Right atrium auricular region (tissue), 2 donors: ENCODE data around the gene SCRN2. TPM values are rescaled to one million over a fixed set of nuclear protein-coding genes. Genes with fewer than 3 reads are reported as not detected.

Experiments used
- DNase-seq: peaks from one replicate; pipeline ENCODE4 v3.0.0-alpha.2; 2019; ENCODE audit warnings: low spot score
- H3K27ac ChIP-seq, 2 donors: fragments of 200-600 bp; sonication (generic); 1 replicate in 1 of 2; 2 replicates in 1 of 2; pipeline ENCODE4 v1.5.1; 2016 to 2019
- H3K27me3 ChIP-seq, 2 donors: fragments of 200-600 bp; sonication (generic); one replicate each; pipeline versions ENCODE4 v1.5.1 to v1.6.0; 2017 to 2019
- H3K36me3 ChIP-seq: fragments of 200-600 bp; sonication (generic); one replicate; pipeline ENCODE4 v1.5.1; 2016
- H3K4me1 ChIP-seq, 2 donors: fragments of 200-600 bp; sonication (generic); one replicate each; pipeline versions ENCODE4 v1.5.1 to v1.6.0; 2017 to 2019
- H3K4me3 ChIP-seq, 2 donors: fragments of 200-600 bp; sonication (generic); 1 replicate in 1 of 2; 2 replicates in 1 of 2; pipeline ENCODE4 v1.5.1; 2017 to 2019; ENCODE audit warnings: mild to moderate bottlenecking in 1 of 2, moderate library complexity in 1 of 2
- H3K9me3 ChIP-seq, 2 donors: fragments of 200-600 bp; sonication (generic); one replicate each; pipeline ENCODE4 v1.5.1; 2019
- CTCF ChIP-seq, 2 donors: fragments of 200-600 bp; sonication (generic); IDR thresholded peaks; one replicate each; pipeline ENCODE4 v1.5.1; 2019; ENCODE audit warnings: antibody characterized with exemption in 2 of 2
- total RNA-seq, 2 donors: library from RNA; depleted of rRNA; stranded (reverse); fragments of >200 nt; gene quantifications; one replicate each; pipeline ENCODE4 v1.1.0, GENCODE V29; 2016

The SCRN2 gene
- total RNA-seq, 2 donors from 2014 or later, result 28.5 to 37.1 TPM

- H3K4me1 ChIP-seq, result peaks cover 0 to 36% of the 10 kb centered on the region in 2 donors
- no peaks in the 10 kb centered on the region for H3K9me3 ChIP-seq
- no peak for TF ChIP-seq CTCF (IDR thresholded peaks at IDR 0.05)
- peaks cover 34 to 35% of the 10 kb centered on the region in 2 donors for H3K27me3 ChIP-seq
- H3K27ac ChIP-seq, result no peak overlapping the region
- DNase-seq, result no peak
- H3K4me3 ChIP-seq, result no peak overlapping the region
- H3K36me3 ChIP-seq, result no peaks in the 10 kb centered on the region
Observed at GRCh38 chr17:47851764-47852112, 10.7 kb upstream of the SCRN2 start.

GRCh38 chr17:47850692-47851573 lies 9.9 kb upstream of the SCRN2 start, which contains the start of gene SP6:
SP6 (minus strand) TSS chr17:47851163; CDS start chr17:47848429, 2,734 bp downstream.
- H3K9me3 ChIP-seq, result no peaks in the 10 kb centered on the region
- no peaks in the 10 kb centered on the region for H3K36me3 ChIP-seq
- DNase-seq, result no peak
- TF ChIP-seq CTCF (IDR thresholded peaks at IDR 0.05), result peak in 1 of 2 donors; percentile 53
- peaks cover 0 to 35% of the 10 kb centered on the region in 2 donors for H3K4me1 ChIP-seq
- no peak within 1 kb of the TSS for H3K27ac ChIP-seq
- peak within 1 kb of the TSS; percentile 19 to 45 for H3K4me3 ChIP-seq
- H3K27me3 ChIP-seq, result peaks cover 34 to 38% of the 10 kb centered on the region in 2 donors

- no peak for TF ChIP-seq CTCF (IDR thresholded peaks at IDR 0.05)
- Histone ChIP-seq H3K27ac (no peak overlapping the region), H3K36me3 (no peaks in the 10 kb centered on the region), H3K4me3 (peak overlapping the region; percentile 19 to 45), H3K9me3 (no peaks in the 10 kb centered on the region), H3K27me3 (peaks cover 34 to 36% of the 10 kb centered on the region in 2 donors), H3K4me1 (peaks cover 0 to 30% of the 10 kb centered on the region in 2 donors)
- DNase-seq, result no peak
Observed at GRCh38 chr17:47850373-47850691, 9.3 kb upstream of the SCRN2 start.

GRCh38 chr17:47848198-47848513 lies 7.1 kb upstream of the SCRN2 start:
- no peak for DNase-seq
- Histone ChIP-seq H3K4me3 (no peak overlapping the region), H3K27ac (no peak overlapping the region), H3K36me3 (no peaks in the 10 kb centered on the region), H3K4me1 (peaks cover 0 to 30% of the 10 kb centered on the region in 2 donors), H3K27me3 (peaks cover 23 to 28% of the 10 kb centered on the region in 2 donors), H3K9me3 (no peaks in the 10 kb centered on the region)
- no peak for TF ChIP-seq CTCF (IDR thresholded peaks at IDR 0.05)

GRCh38 chr17:47847341-47848197 lies 6.5 kb upstream of the SCRN2 start:
- no peak for DNase-seq

More at GRCh38 chr17:47847341-47848197, 6.5 kb upstream of the SCRN2 start:
- Histone ChIP-seq H3K4me3 (no peak overlapping the region), H3K36me3 (no peaks in the 10 kb centered on the region), H3K27ac (no peak overlapping the region), H3K27me3 (peaks cover 18 to 24% of the 10 kb centered on the region in 2 donors), H3K9me3 (no peaks in the 10 kb centered on the region), H3K4me1 (peaks cover 0 to 30% of the 10 kb centered on the region in 2 donors)
- peak in 1 of 2 donors; percentile 48 for TF ChIP-seq CTCF (IDR thresholded peaks at IDR 0.05)
